ENCODE data around the gene UNC5B.

UNC5B gene

DNA sequence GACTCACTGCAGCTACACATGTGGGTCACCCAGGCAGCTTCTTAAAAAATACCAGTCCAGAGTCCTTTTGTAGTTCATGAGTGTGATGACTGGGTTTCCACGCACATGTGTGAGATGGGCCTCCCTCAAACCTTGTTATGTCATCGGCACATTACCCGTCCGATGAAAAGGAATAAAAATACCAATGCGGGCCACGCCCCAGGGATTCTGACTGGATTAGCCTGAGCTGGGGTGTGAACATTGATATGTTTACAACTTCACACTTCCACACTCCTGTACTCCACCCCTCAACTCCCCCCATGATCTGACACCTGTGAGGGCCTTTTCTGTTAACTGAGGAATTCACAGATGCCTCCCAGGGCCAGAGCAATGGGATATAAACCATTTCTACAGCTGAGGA is 112.9 kb downstream of the UNC5B start:
- no peak for DNase-seq

DNA sequence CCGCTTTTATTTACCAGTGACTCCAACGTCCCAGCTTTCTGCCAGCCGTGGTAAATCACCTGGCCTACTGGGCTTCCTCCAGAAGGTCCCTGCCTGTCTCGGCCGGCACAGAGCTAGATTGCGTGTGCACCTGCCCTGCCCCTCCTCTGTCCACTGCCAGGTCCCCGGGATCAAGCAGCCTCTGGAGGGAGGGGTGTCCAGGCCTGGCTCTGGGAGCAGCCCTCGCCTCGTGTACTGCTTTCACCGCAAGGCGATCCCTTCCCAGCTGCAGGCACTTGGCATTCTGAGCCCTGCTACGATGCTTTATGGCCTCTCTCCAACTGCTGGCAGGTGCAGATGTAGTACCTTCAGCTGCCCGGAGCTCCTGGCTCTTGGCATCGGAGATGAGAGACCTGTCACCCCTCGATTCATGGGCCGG is 114.1 kb downstream of the UNC5B start:
- no peak for DNase-seq

GRCh38 chr10:71330789-71331404 is 118.5 kb downstream of the UNC5B start:
- DNase-seq = no peak

DNA sequence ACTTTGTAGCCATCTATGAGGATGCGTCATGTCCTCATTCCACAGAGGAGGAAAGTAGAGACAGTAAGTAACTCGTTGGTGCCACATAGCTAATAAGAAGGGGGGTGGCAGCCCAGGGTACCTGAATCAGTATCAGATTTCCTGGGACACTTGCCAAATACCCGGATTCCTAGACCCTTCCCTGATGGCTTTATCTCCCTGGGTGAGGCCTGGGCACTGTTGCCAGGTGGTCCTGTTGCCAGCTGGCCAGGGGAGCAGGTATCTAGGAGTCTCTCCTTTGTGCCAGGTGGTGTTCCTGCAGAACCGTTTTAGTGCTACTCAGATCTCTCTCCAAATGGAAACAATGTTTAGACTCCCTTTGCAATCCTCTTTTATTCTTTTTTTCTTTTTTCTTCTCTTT is 119.4 kb downstream of the UNC5B start:
- DNase-seq = no peak

DNA sequence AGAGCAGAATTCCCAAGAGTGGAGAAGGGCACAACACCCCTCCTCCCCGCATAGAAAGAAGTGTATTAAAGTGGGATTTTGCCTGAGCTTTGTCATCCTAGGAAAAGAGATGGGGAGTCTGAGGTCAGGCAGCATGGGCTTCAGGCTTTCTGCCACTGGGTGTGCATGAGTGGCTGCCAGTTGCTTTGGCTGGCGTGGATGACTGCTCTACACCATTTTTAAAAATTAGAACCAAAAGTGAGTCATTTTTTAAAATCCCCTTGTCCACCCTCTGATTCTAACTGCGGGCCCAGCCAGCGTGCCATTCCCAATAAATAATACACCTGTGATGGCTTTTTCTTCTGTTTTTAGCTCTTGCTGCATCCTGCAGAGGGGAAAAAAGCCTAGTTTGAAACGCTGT is 120.1 kb downstream of the UNC5B start:
- no peak for DNase-seq

DNA sequence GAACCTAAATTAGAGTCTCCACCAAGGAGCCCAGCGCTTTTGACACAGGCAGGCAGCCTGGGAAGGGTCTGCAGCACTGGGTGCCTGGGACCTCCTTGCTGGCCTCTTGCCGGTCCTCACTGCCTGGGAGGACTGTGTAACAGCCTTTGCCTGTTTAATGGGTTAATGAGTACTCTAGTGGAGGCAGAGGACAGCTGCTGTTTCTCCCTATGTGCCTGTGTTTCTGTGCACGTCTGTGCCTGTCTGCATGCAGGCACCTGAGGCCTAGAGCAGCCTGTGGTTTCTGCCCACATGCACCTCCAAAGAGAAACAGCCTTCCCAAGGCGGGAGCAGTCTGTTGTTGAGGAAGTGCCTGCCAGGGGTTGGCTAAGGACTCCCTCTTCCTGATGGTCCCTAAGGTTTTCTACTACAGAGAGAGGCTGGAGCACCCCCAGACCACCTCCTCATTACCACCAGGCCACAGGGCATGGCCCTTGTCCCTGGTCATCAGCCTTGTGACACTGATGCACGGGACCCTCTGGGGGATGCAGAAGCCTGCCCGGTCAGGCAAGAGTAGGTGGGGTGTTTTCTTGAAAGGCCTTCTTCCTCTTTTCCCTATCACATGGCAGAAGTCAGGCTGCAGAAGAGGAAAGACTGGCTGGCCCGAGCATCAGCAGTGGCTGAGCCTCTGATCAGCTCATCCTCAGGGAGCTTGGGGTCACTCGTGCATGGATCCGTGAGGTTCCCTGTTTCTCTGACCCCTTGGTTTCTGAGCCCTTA is 120.9 kb downstream of the UNC5B start:
- no peak for DNase-seq

DNA sequence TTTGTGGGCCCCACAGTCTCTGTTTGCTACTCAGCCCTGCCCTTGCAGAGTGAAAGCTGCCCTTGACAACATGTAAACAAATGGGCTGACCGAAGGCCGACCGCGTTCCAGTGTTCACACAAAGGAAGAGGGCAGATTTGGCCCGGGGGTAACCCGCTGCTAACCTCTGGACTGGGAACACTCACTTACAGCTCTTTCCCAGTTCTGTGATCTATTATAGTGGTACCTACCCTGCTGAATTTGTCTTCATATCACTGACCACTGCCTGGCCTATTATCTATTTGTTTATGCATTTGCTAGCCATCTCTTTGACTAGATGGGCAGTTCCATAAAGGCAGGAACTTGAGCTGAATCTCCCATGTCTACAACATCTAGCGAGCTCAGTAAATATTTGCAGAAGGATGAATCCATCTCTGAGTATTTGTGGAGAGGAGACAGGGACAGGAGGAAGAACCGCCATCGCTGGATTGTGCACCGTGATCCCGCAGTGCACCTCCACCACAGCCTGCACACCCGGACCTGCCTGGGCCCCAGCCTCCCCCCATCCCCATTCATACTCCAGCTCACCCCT is 121.9 kb downstream of the UNC5B start:
- DNase-seq = no peak

GRCh38 chr10:71335173-71335708 is 122.9 kb downstream of the UNC5B start:
- no peak for DNase-seq

DNA sequence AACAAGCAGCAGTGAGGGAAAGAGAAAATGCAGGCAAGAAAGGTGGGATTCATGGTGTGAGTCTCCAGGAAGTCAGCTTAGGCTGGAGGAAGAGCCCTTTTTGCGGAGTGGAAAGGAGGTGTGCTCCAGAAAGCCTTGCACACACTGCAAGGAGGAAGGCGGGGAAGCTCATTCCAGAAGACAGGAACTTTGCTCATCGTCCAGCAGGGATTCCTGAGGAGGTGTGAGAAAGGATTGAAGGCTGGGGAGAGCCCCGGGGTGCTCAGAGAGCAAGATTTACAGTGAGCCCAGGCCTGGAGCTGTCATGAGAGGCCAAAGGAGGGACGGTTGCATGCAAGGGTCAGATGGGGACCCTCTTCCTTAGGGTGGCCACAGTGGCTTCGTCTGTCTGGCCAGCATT is 124.3 kb downstream of the UNC5B start:
- no peak for DNase-seq

DNA sequence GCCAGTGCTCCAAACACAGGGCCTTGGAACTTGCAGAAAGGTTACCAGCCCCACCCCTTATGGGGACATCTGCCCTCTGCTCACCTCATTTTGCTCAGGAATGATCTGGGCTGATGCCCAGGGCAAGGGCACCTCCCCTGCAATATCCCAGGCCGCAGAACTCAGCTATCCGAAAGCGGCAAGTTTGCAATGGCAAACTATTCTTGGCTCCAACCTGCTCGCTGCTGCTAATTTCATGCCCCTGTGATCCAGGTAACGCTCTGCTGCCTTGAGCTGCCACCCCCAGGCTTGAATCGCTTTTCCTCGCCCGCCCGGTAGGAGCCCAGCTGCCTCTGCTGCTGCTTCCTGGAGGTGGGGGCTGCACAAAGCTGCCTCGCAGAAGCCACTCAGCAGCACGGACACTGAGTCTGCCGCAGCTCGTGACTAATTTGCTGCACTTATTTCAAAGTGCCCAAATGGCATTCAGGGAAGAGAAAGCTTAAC is 124.9 kb downstream of the UNC5B start:
- no peak for DNase-seq

- DNase-seq = no peak
These were observed 126.5 kb downstream of the UNC5B start for GRCh38 chr10:71338728-71339495.

GRCh38 chr10:71339796-71340589 is 127.6 kb downstream of the UNC5B start:
- no peak for DNase-seq

DNA sequence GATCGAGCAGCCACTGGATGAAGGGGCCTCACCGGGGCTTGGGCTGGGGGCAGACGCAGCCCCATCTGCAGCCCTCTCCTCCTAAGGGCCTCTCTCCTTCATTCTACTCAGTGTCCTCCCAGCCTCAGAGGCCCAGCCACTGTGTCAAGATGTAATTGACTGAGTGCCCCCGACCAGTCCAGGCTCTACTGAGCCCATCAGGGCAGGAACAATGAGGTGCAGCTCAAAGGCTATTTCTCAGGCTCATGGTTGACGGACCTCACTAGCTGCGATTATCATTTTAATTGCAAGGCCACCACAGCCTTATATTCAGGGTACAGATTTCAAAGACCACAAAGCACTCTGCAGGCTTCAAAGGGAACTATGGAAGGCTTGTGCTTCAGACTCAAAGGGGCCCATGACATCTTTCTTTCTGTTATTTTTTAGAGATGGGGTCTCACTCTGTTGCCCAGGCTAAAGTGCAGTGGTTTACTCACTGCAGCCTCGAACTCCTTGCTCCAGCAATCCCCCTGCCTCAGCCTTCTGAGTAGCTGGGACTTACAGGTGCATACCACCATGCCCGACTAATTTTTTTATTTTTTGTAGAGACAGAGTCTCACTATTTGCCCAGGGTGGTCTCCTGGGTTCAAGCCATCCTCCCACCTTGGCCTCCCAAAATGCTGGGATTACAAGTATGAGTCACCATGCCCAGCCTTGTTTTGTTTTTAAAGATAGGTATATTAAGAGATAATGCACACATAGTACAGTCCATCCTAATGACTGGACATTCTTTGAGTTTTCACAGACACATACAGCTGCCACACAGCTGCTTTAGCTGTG is 130.4 kb downstream of the UNC5B start:
- no peak for DNase-seq

DNA sequence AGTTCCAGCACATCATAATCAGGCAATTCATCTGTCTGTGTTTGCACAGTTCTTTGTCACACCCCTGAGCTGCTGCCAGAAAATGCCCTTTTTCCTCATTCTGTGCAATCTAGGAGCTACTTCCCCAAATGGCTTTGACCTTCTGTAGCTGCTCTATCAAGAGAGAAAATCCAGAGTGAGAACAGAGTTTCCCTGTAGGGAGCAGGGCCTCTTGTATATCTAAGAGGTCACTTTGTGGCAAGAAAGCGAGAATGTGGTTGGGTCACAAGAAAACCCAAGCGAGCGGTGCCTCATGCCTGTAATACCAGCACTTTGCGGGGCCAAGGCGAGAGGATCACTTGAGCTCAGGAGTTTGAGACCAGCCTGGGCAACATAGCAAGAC is 131.0 kb downstream of the UNC5B start:
- DNase-seq = peak in 1 of 2 donors; percentile 17

DNA sequence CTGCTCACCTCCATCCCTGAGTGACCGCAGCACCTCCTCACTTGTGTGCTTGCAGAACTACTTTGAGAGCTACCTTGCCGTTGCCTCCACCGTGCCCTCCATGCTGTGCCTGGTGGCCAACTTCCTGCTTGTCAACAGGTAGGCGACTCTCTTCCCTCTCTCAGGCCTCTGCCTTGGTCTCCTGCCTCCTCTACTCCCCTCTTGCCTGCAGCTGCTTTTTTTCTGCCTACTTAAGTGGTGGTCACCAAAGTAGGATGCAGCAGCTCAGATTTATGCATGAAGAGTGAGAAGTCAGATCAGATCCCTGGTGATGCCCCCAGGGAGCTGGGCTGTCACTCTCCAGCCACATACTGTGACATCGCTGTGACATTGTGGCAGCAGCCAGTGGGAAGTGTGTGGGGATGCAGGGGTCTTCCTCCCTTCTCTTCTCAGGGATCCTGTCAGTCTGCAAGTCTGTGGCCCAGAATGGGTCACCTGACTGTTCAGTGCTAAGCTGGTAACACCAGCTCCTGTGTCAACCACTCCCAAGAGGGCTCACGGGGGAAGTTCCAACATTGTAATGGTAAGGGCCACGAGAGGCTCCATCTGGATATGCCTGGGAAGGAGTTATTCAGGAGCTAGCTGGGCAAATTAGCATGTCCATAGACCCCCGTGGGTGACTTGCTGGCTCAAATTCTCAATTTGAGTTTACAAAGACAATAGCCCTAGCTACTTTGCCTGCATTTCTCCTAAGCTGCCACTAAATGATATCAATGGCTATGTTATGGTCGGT is 132.0 kb downstream of the UNC5B start:
- no peak for DNase-seq

DNA sequence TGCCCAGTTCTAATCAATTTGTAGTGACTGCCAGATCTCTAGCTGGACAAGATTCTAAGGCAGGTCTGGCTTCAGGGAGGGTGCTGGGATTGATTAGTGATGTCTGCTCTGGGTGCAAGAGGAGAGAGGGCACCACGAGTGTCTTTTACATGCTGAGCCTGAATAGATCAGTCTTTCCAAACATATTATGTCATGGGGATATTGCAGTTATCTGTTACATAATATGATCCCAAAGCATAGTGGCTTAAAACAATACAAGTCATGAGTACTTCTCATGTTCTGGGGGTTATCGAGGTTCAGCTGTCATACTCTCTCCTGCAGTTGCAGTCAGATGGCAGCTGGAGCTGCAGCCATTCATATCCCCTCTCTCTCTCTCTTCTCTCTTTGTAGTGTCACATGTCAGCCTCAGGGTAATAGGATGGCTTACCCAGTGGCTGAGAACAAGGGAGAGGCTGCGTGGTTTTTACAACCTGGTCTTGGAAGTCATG is 132.7 kb downstream of the UNC5B start:
- DNase-seq = no peak

DNA sequence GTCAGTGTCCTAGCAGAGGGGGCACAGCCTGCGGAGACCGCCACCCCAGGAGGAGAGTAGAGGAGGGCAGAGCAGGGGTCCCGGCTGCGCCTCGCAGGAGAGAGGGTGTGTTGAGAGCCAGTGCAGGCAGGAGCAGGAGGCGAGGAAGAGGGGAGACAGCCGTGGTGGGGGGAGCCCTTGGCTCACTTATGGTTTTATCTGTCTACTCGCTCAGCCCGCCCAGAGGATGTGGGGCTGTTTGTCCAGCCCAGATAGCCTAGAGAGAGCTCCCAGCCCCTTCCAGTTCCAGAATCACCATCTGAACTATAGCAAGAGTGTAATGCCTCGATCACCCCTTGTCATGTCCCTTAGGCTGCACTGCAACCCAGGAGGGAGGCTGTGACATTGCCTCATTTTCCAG is 133.3 kb downstream of the UNC5B start:
- DNase-seq = no peak

- no peak for DNase-seq
These were observed 134.4 kb downstream of the UNC5B start for GRCh38 chr10:71346731-71347130.

DNA sequence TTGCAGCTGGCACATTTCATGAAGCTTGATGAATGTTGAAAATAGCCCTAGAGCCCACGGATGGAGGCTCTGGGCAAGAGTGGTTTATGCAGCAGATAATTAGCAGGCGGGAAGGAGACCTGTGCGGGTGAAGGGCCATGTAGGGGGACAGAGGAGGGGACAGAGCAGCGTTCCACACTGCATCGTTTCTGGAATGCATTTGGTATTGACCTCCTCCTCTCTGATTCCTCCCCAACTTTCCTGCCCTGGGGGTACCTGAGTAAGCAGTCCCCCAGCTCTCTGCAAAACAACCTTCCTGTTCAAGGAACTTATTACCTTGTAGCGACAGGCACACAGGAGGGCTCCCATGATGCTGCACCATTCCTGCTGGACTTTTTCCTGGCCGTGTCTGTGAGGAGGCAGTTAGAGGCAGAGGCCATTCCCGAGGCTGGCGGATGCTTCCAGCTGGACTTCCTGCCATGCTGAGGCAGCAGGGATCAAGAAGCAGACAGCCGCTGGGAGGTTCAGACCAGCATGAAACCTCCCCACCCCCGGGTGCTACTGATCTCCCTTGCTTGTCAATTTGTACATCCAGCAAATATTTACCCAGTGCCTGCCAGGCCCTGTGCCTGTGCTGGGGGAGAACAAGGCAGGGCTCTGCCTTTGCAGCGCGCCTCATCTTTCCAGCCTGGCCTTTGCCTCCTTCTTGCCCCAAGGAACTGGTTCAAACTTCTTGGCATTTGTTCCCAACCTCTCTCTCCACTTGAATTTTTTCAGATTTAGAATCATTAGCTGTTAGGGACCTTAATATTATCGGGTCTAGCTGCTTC is 135.4 kb downstream of the UNC5B start:
- DNase-seq = no peak

- DNase-seq = no peak
These were observed 136.5 kb downstream of the UNC5B start for GRCh38 chr10:71348850-71349249.

Measured in CD4-positive, alpha-beta T cell treated with Interleukin-4 for 1 hour (primary cell).